Type B pancreatic cell (in vitro differentiated cells): ENCODE measurements around the gene STK35. TPM values are rescaled to one million over a fixed set of nuclear protein-coding genes. Genes with fewer than 3 reads are reported as not detected.
A peak's percentile ranks its signal among the peaks of the same experiment; 100 is the strongest.

Experiments used
- DNase-seq: peaks from one replicate; pipeline ENCODE4 v3.0.0; 2021; ENCODE audit warnings: mixed read lengths; ENCODE audit not compliant: unreplicated experiment; ENCODE audit errors: extremely low spot score
- H3K27ac Mint-ChIP-seq: 2 replicates; pipeline ENCODE4 v1.8.0; 2021; ENCODE audit warnings: mild to moderate bottlenecking, mixed read lengths
- H3K27me3 Mint-ChIP-seq: 2 replicates; pipeline ENCODE4 v1.8.0; 2021; ENCODE audit warnings: mixed read lengths
- H3K36me3 Mint-ChIP-seq: 2 replicates; pipeline ENCODE4 v1.8.0; 2021; ENCODE audit warnings: mixed read lengths
- H3K4me1 Mint-ChIP-seq: one replicate; pipeline ENCODE4 v1.8.0; 2021; ENCODE audit warnings: mixed read lengths; ENCODE audit not compliant: unreplicated experiment
- H3K4me3 Mint-ChIP-seq: 2 replicates; pipeline ENCODE4 v1.8.0; 2021; ENCODE audit warnings: mild to moderate bottlenecking, mixed read lengths
- H3K9me3 Mint-ChIP-seq: 2 replicates; pipeline ENCODE4 v1.8.0; 2021; ENCODE audit warnings: mixed read lengths
- CTCF ChIP-seq: fragments of 200-600 bp; sonication (generic); conservative IDR thresholded peaks from 2 replicates; pipeline ENCODE4 v1.5.0; 2021; ENCODE audit warnings: antibody characterized with exemption, mild to moderate bottlenecking
- total RNA-seq: library from RNA; stranded (reverse); gene quantifications from 2 replicates; pipeline ENCODE4 v1.2.1, GENCODE V29; 2021; ENCODE audit warnings: low replicate concordance

STK35 gene
- total RNA-seq, 1 donor from 2014 or later = 28.3 TPM

- no peak for TF ChIP-seq CTCF
- peak overlapping the region; percentile 27 for H3K27ac Mint-ChIP-seq
- H3K4me1 Mint-ChIP-seq = peaks cover 37% of the 10 kb centered on the region
- no peak overlapping the region for H3K4me3 Mint-ChIP-seq
- H3K36me3 Mint-ChIP-seq = no peaks in the 10 kb centered on the region
- DNase-seq = no peak
- H3K9me3 Mint-ChIP-seq = no peaks in the 10 kb centered on the region
- H3K27me3 Mint-ChIP-seq = no peaks in the 10 kb centered on the region
Measured at GRCh38 chr20:2136275-2136674, 34.6 kb downstream of the STK35 start.

- H3K36me3 Mint-ChIP-seq = no peaks in the 10 kb centered on the region
- H3K27me3 Mint-ChIP-seq = no peaks in the 10 kb centered on the region
Measured at GRCh38 chr20:2137552-2138201, 36.0 kb downstream of the STK35 start.

GRCh38 chr20:2138396-2138795 lies 36.8 kb downstream of the STK35 start:
- TF ChIP-seq CTCF = no peak
- H3K27ac Mint-ChIP-seq = no peak overlapping the region
- no peaks in the 10 kb centered on the region for H3K9me3 Mint-ChIP-seq
- H3K27me3 Mint-ChIP-seq = no peaks in the 10 kb centered on the region
- H3K4me3 Mint-ChIP-seq = no peak overlapping the region
- H3K4me1 Mint-ChIP-seq = peaks cover 21% of the 10 kb centered on the region
- H3K36me3 Mint-ChIP-seq = no peaks in the 10 kb centered on the region
- no peak for DNase-seq

More at GRCh38 chr20:2137552-2138201, 36.0 kb downstream of the STK35 start:
- Mint-ChIP-seq H3K9me3 (no peaks in the 10 kb centered on the region), H3K4me1 (peaks cover 28% of the 10 kb centered on the region), H3K4me3 (no peak overlapping the region), H3K27ac (no peak overlapping the region)
- no peak for TF ChIP-seq CTCF
- DNase-seq = no peak

GRCh38 chr20:2139250-2139649 lies 37.6 kb downstream of the STK35 start:
- H3K27me3 Mint-ChIP-seq = no peaks in the 10 kb centered on the region
- no peak for TF ChIP-seq CTCF
- no peaks in the 10 kb centered on the region for H3K36me3 Mint-ChIP-seq
- no peak overlapping the region for H3K4me3 Mint-ChIP-seq
- H3K9me3 Mint-ChIP-seq = no peaks in the 10 kb centered on the region
- no peak for DNase-seq
- no peak overlapping the region for H3K27ac Mint-ChIP-seq
- peaks cover 16% of the 10 kb centered on the region for H3K4me1 Mint-ChIP-seq

- no peaks in the 10 kb centered on the region for H3K27me3 Mint-ChIP-seq
- no peak overlapping the region for H3K4me3 Mint-ChIP-seq
- peaks cover 16% of the 10 kb centered on the region for H3K4me1 Mint-ChIP-seq
- H3K27ac Mint-ChIP-seq = no peak overlapping the region
- no peaks in the 10 kb centered on the region for H3K36me3 Mint-ChIP-seq
- no peaks in the 10 kb centered on the region for H3K9me3 Mint-ChIP-seq
- TF ChIP-seq CTCF = no peak
- DNase-seq = no peak
Measured at GRCh38 chr20:2139736-2140135, 38.1 kb downstream of the STK35 start.
